H1 (cell line): ENCODE results near the gene QSOX1.

Experiments
- BCL11A ChIP-seq, 2 experiments: IDR thresholded peaks; one replicate each; pipeline ENCODE4 v1.6.1; 2011; ENCODE audit warnings: low read depth in 2 of 2, low read length in 2 of 2, mild to moderate bottlenecking in 2 of 2
- BRCA1 ChIP-seq: IDR thresholded peaks from 2 replicates; pipeline ENCODE4 v1.6.1; 2012; ENCODE audit warnings: low read depth, low read length, improper control_type of control experiment
- CBX8 ChIP-seq: fragments of 300-800, 300-1000 bp; sonication (generic); IDR thresholded peaks from 2 replicates; pipeline ENCODE4 v1.7.1; 2016; ENCODE audit warnings: low read depth, low read length, borderline replicate concordance
- CEBPB ChIP-seq: IDR thresholded peaks from 2 replicates; pipeline ENCODE4 v1.6.1; 2012; ENCODE audit warnings: low read depth, low read length
- CHD2 ChIP-seq: IDR thresholded peaks from 2 replicates; pipeline ENCODE4 v1.6.1; 2012; ENCODE audit warnings: low read length, improper control_type of control experiment
- EP300 ChIP-seq, 2 experiments: IDR thresholded peaks; 1 replicate in 1 of 2; 2 replicates in 1 of 2; pipeline ENCODE4 v1.6.1; 2011 to 2012; ENCODE audit warnings: low read depth in 2 of 2, low read length in 2 of 2, mild to moderate bottlenecking in 2 of 2, borderline replicate concordance in 1 of 2, inconsistent platforms in 1 of 2, moderate library complexity in 1 of 2
- EZH2 ChIP-seq: fragments of 200-600 bp; sonication (generic); IDR thresholded peaks from 2 replicates; pipeline ENCODE4 v1.7.1; 2012; ENCODE audit warnings: low read depth, mild to moderate bottlenecking, moderate library complexity, low read length, inconsistent platforms; ENCODE audit not compliant: severe bottlenecking
- POLR2A ChIP-seq, 2 experiments: IDR thresholded peaks; 1 replicate in 1 of 2; 2 replicates in 1 of 2; pipeline ENCODE4 v1.6.1; 2011; ENCODE audit warnings: low read depth in 2 of 2, low read length in 2 of 2, mild to moderate bottlenecking in 2 of 2; ENCODE audit errors: control extremely low read depth in 1 of 2
- SRF ChIP-seq: IDR thresholded peaks from 2 replicates; pipeline ENCODE4 v1.6.1; 2011; ENCODE audit warnings: mild to moderate bottlenecking, low read depth, low read length, moderate library complexity
- TBP ChIP-seq: IDR thresholded peaks from 2 replicates; pipeline ENCODE4 v1.6.1; 2011; ENCODE audit warnings: low read depth, low read length, improper control_type of control experiment
- YY1 ChIP-seq: IDR thresholded peaks from 2 replicates; pipeline ENCODE4 v1.6.1; 2011; ENCODE audit warnings: low read depth, mild to moderate bottlenecking, low read length
- TF ChIP-seq, protein P1 (sequence below), 3 experiments: IDR thresholded peaks; 1 replicate in 2 of 3; 2 replicates in 1 of 3; pipeline versions ENCODE4 v1.5.1 to v1.6.1; 2011; ENCODE audit warnings: low read length in 3 of 3, mild to moderate bottlenecking in 3 of 3, inconsistent platforms in 2 of 3, low read depth in 1 of 3, moderate library complexity in 1 of 3; ENCODE audit not compliant: insufficient read depth in 1 of 3; ENCODE audit errors: control extremely low read depth in 1 of 3
- TF ChIP-seq, protein P2 (sequence below): IDR thresholded peaks from 2 replicates; pipeline ENCODE4 v1.6.1; 2011; ENCODE audit warnings: low read depth, mild to moderate bottlenecking, low read length; ENCODE audit not compliant: insufficient read depth

DNA sequence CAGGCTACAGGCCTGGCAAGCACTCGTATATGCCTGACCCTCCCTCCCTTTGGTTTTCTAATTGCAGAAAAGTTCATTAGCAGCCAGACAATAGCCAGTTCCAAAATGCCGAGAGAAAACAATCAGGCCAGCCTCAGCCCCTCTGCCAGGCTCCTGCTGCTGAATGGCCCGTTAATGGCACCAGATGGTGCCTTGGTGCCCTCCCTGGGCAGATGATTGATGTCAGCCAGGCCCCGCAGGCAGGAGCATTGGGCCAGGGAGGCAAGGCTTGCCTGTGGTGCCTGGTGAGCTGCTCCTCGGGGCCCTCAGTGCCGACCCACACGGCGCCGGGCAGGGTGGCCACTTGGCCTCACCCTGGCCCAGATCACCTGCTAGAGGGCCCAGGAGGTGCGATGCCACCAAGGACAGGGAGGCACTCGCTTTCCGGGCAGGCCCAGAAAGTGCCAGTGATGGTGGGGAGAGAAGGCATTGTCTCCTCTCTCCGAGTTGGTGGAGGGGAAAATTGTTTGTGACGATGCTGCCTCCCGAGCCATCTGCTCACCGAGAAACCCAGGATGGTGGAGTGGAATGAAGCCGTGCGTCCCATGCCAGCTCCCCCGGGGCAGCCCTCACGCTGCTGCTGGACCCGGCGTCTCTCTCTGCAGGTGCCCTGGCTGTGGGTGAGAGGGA is 28.1 kb downstream of the QSOX1 start:
- TF ChIP-seq, protein P1, sequence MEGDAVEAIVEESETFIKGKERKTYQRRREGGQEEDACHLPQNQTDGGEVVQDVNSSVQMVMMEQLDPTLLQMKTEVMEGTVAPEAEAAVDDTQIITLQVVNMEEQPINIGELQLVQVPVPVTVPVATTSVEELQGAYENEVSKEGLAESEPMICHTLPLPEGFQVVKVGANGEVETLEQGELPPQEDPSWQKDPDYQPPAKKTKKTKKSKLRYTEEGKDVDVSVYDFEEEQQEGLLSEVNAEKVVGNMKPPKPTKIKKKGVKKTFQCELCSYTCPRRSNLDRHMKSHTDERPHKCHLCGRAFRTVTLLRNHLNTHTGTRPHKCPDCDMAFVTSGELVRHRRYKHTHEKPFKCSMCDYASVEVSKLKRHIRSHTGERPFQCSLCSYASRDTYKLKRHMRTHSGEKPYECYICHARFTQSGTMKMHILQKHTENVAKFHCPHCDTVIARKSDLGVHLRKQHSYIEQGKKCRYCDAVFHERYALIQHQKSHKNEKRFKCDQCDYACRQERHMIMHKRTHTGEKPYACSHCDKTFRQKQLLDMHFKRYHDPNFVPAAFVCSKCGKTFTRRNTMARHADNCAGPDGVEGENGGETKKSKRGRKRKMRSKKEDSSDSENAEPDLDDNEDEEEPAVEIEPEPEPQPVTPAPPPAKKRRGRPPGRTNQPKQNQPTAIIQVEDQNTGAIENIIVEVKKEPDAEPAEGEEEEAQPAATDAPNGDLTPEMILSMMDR (IDR thresholded peaks at IDR 0.05; ENCODE audit: control extremely low read depth in 1 of 3, insufficient read depth in 1 of 3, low read depth in 1 of 3, low read length in 3 of 3): no peak
- no peak for TF ChIP-seq BRCA1
- TF ChIP-seq, protein P2, sequence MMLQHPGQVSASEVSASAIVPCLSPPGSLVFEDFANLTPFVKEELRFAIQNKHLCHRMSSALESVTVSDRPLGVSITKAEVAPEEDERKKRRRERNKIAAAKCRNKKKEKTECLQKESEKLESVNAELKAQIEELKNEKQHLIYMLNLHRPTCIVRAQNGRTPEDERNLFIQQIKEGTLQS: no peak
- TF ChIP-seq EZH2: no peak
- TF ChIP-seq CHD2: no peak
- no peak for TF ChIP-seq CEBPB
- TF ChIP-seq POLR2A (IDR thresholded peaks at IDR 0.05; ENCODE audit: control extremely low read depth in 1 of 2, low read depth in 2 of 2, low read length in 2 of 2): no peak
- TF ChIP-seq EP300 (IDR thresholded peaks at IDR 0.05; ENCODE audit: borderline replicate concordance in 1 of 2, low read depth in 2 of 2, low read length in 2 of 2): no peak
- no peak for TF ChIP-seq SRF
- TF ChIP-seq BCL11A (IDR thresholded peaks at IDR 0.05; ENCODE audit: low read depth in 2 of 2, low read length in 2 of 2): no peak
- no peak for TF ChIP-seq TBP
- TF ChIP-seq CBX8: no peak
- TF ChIP-seq YY1: no peak
